ENCODE results near the gene MACROH2A1. TPM values are rescaled to one million over a fixed set of nuclear protein-coding genes. Genes with fewer than 3 reads are reported as not detected.

MACROH2A1 gene
- total RNA-seq, 1 experiment from 2014 or later, result 83.8 TPM

GRCh38 chr5:135437796-135438560 is 38.9 kb upstream of the MACROH2A1 start (continued):
- TF ChIP-seq, protein P1, sequence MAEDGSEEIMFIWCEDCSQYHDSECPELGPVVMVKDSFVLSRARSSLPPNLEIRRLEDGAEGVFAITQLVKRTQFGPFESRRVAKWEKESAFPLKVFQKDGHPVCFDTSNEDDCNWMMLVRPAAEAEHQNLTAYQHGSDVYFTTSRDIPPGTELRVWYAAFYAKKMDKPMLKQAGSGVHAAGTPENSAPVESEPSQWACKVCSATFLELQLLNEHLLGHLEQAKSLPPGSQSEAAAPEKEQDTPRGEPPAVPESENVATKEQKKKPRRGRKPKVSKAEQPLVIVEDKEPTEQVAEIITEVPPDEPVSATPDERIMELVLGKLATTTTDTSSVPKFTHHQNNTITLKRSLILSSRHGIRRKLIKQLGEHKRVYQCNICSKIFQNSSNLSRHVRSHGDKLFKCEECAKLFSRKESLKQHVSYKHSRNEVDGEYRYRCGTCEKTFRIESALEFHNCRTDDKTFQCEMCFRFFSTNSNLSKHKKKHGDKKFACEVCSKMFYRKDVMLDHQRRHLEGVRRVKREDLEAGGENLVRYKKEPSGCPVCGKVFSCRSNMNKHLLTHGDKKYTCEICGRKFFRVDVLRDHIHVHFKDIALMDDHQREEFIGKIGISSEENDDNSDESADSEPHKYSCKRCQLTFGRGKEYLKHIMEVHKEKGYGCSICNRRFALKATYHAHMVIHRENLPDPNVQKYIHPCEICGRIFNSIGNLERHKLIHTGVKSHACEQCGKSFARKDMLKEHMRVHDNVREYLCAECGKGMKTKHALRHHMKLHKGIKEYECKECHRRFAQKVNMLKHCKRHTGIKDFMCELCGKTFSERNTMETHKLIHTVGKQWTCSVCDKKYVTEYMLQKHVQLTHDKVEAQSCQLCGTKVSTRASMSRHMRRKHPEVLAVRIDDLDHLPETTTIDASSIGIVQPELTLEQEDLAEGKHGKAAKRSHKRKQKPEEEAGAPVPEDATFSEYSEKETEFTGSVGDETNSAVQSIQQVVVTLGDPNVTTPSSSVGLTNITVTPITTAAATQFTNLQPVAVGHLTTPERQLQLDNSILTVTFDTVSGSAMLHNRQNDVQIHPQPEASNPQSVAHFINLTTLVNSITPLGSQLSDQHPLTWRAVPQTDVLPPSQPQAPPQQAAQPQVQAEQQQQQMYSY (CRISPR knock-in tag; IDR thresholded peaks at IDR 0.05), result no peak
- TF ChIP-seq TCF7 (CRISPR knock-in tag; IDR thresholded peaks at IDR 0.05; ENCODE audit: low read depth) (no peak), SMAD3 (CRISPR knock-in tag; IDR thresholded peaks at IDR 0.05; ENCODE audit: borderline replicate concordance) (no peak), E2F4 (CRISPR knock-in tag; IDR thresholded peaks at IDR 0.05; ENCODE audit: borderline replicate concordance, low read depth) (no peak)

- TF ChIP-seq STAT6 (CRISPR knock-in tag; conservative IDR thresholded peaks at IDR 0.05; ENCODE audit: low read depth) (no peak), ZNF138 (CRISPR knock-in tag; conservative IDR thresholded peaks at IDR 0.05) (no peak), CREM (CRISPR knock-in tag; IDR thresholded peaks at IDR 0.05) (no peak), GABPB1 (CRISPR knock-in tag; IDR thresholded peaks at IDR 0.05) (no peak), ZNF232 (CRISPR knock-in tag; IDR thresholded peaks at IDR 0.05) (no peak), ATF1 (CRISPR knock-in tag; IDR thresholded peaks at IDR 0.05) (no peak), CREB1 (CRISPR knock-in tag; IDR thresholded peaks at IDR 0.05) (no peak), E2F4 (CRISPR knock-in tag; IDR thresholded peaks at IDR 0.05; ENCODE audit: borderline replicate concordance, low read depth) (no peak), ZNF263 (CRISPR knock-in tag; IDR thresholded peaks at IDR 0.05; ENCODE audit: low read depth) (no peak), NR1H2 (CRISPR knock-in tag; IDR thresholded peaks at IDR 0.05) (no peak)
- TF ChIP-seq, protein P2, sequence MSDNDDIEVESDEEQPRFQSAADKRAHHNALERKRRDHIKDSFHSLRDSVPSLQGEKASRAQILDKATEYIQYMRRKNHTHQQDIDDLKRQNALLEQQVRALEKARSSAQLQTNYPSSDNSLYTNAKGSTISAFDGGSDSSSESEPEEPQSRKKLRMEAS (CRISPR knock-in tag; IDR thresholded peaks at IDR 0.05), result no peak
- no peak for DNase-seq (ENCODE audit: low spot score)
- peaks cover 9% of the 10 kb centered on the region for H3K4me1 Mint-ChIP-seq
- H3K36me3 Mint-ChIP-seq, result no peaks in the 10 kb centered on the region
- H3K9me3 Mint-ChIP-seq, result no peaks in the 10 kb centered on the region
- no peak for ATAC-seq
- H3K4me3 Mint-ChIP-seq, result no peak overlapping the region
- ChIA-PET POLR2A (no interaction called here), CTCF (interaction anchor here (2.3 to 4.8 kb wide), 2 partner anchors 12 to 25 kb away, joined by 9 to 32 read pairs; no protein-coding TSS in a partner anchor)
- no peaks in the 10 kb centered on the region for H3K27me3 Mint-ChIP-seq (ENCODE audit: low read depth)
- H3K27ac Mint-ChIP-seq, result no peak overlapping the region
Measured at GRCh38 chr5:135437422-135437795, 38.4 kb upstream of the MACROH2A1 start.
